ENCODE results near the gene OR6V1.
A peak's percentile ranks its signal among the peaks of the same experiment; 100 is the strongest.
"Not testable (repeated sequence)": the region's sequence is repeated elsewhere in the genome, so short reads cannot be mapped to it uniquely, and the experiment has no call there.

Gene OR6V1

GRCh38 chr7:143040209-143040715, 11.9 kb upstream of the OR6V1 start:
- DNase-seq, result no peak
- in situ Hi-C loops (cut with MboI; ENCODE audit: low pct_unique_long_range_greater_than_20kb, low sequenced_read_pairs), result no loop called here

- no peak for DNase-seq
- in situ Hi-C loops (cut with MboI; ENCODE audit: low pct_unique_long_range_greater_than_20kb, low sequenced_read_pairs), result no loop called here
Measured at GRCh38 chr7:143041346-143041745, 10.8 kb upstream of the OR6V1 start.

- DNase-seq, result no peak
- in situ Hi-C loops (cut with MboI; ENCODE audit: low pct_unique_long_range_greater_than_20kb, low sequenced_read_pairs), result no loop called here
Measured at GRCh38 chr7:143042159-143042789, 9.9 kb upstream of the OR6V1 start.

- DNase-seq, result no peak
- in situ Hi-C loops (cut with MboI; ENCODE audit: low pct_unique_long_range_greater_than_20kb, low sequenced_read_pairs), result no loop called here
Measured at GRCh38 chr7:143042790-143043271, 9.3 kb upstream of the OR6V1 start.

- in situ Hi-C loops (cut with MboI; ENCODE audit: low pct_unique_long_range_greater_than_20kb, low sequenced_read_pairs), result no loop called here
- DNase-seq, result no peak
Measured at GRCh38 chr7:143043391-143043790, 8.8 kb upstream of the OR6V1 start.

GRCh38 chr7:143046426-143046851, 5.7 kb upstream of the OR6V1 start:
- DNase-seq, result peak; percentile 29
- in situ Hi-C loops (cut with MboI; ENCODE audit: low pct_unique_long_range_greater_than_20kb, low sequenced_read_pairs), result no loop called here

GRCh38 chr7:143047326-143047725, 4.8 kb upstream of the OR6V1 start:
- in situ Hi-C loops (cut with MboI; ENCODE audit: low pct_unique_long_range_greater_than_20kb, low sequenced_read_pairs), result no loop called here
- DNase-seq, result no peak

GRCh38 chr7:143048827-143049226, 3.3 kb upstream of the OR6V1 start:
- DNase-seq, result no peak
- in situ Hi-C loops (cut with MboI; ENCODE audit: low pct_unique_long_range_greater_than_20kb, low sequenced_read_pairs), result no loop called here

- no peak for DNase-seq
- in situ Hi-C loops (cut with MboI; ENCODE audit: low pct_unique_long_range_greater_than_20kb, low sequenced_read_pairs), result no loop called here
Measured at GRCh38 chr7:143049362-143049761, 2.8 kb upstream of the OR6V1 start.

- in situ Hi-C loops (cut with MboI; ENCODE audit: low pct_unique_long_range_greater_than_20kb, low sequenced_read_pairs), result no loop called here
- DNase-seq, result no peak
Measured at GRCh38 chr7:143050931-143051330, 1.2 kb upstream of the OR6V1 start.

GRCh38 chr7:143054621-143055020, 2.5 kb downstream of the OR6V1 start:
- DNase-seq, result no peak
- in situ Hi-C loops (cut with MboI; ENCODE audit: low pct_unique_long_range_greater_than_20kb, low sequenced_read_pairs), result no loop called here

- no peak for DNase-seq
- in situ Hi-C loops (cut with MboI; ENCODE audit: low pct_unique_long_range_greater_than_20kb, low sequenced_read_pairs), result no loop called here
Measured at GRCh38 chr7:143055754-143056153, 3.6 kb downstream of the OR6V1 start.

- in situ Hi-C loops (cut with MboI; ENCODE audit: low pct_unique_long_range_greater_than_20kb, low sequenced_read_pairs), result no loop called here
- no peak for DNase-seq
Measured at GRCh38 chr7:143063741-143064140, 11.6 kb downstream of the OR6V1 start.

- in situ Hi-C loops (cut with MboI; ENCODE audit: low pct_unique_long_range_greater_than_20kb, low sequenced_read_pairs), result no loop called here
- DNase-seq, result no peak
Measured at GRCh38 chr7:143068446-143068845, 16.3 kb downstream of the OR6V1 start.

- in situ Hi-C loops (cut with MboI; ENCODE audit: low pct_unique_long_range_greater_than_20kb, low sequenced_read_pairs), result no loop called here
- no peak for DNase-seq
Measured at GRCh38 chr7:143069912-143070500, 17.9 kb downstream of the OR6V1 start.

GRCh38 chr7:143073556-143073955, 21.4 kb downstream of the OR6V1 start:
- no peak for DNase-seq
- in situ Hi-C loops (cut with MboI; ENCODE audit: low pct_unique_long_range_greater_than_20kb, low sequenced_read_pairs), result no loop called here

- in situ Hi-C loops (cut with MboI; ENCODE audit: low pct_unique_long_range_greater_than_20kb, low sequenced_read_pairs), result no loop called here
- no peak for DNase-seq
Measured at GRCh38 chr7:143074141-143074540, 22.0 kb downstream of the OR6V1 start.

GRCh38 chr7:143085109-143085508, 33.0 kb downstream of the OR6V1 start:
- DNase-seq, result no peak
- in situ Hi-C loops (cut with MboI; ENCODE audit: low pct_unique_long_range_greater_than_20kb, low sequenced_read_pairs), result no loop called here

GRCh38 chr7:143085610-143086009, 33.5 kb downstream of the OR6V1 start:
- DNase-seq; in situ Hi-C loops (cut with MboI; ENCODE audit: low pct_unique_long_range_greater_than_20kb, low sequenced_read_pairs): not testable (repeated sequence)

- DNase-seq; in situ Hi-C loops (cut with MboI; ENCODE audit: low pct_unique_long_range_greater_than_20kb, low sequenced_read_pairs): not testable (repeated sequence)
Measured at GRCh38 chr7:143088549-143089231, 36.5 kb downstream of the OR6V1 start.

All from KBM-7 (cell line).